Kidney glomerular epithelial cell (primary cell): ENCODE results near the gene MKX.

Experiments used
- DNase-seq: peaks from one replicate; lab custom pipeline; 2025; lab: John Stamatoyannopoulos, UW

The MKX gene

GRCh38 chr10:27742195-27743011 lies 3.2 kb downstream of the MKX start:
- peak; percentile 78 for DNase-seq

DNA sequence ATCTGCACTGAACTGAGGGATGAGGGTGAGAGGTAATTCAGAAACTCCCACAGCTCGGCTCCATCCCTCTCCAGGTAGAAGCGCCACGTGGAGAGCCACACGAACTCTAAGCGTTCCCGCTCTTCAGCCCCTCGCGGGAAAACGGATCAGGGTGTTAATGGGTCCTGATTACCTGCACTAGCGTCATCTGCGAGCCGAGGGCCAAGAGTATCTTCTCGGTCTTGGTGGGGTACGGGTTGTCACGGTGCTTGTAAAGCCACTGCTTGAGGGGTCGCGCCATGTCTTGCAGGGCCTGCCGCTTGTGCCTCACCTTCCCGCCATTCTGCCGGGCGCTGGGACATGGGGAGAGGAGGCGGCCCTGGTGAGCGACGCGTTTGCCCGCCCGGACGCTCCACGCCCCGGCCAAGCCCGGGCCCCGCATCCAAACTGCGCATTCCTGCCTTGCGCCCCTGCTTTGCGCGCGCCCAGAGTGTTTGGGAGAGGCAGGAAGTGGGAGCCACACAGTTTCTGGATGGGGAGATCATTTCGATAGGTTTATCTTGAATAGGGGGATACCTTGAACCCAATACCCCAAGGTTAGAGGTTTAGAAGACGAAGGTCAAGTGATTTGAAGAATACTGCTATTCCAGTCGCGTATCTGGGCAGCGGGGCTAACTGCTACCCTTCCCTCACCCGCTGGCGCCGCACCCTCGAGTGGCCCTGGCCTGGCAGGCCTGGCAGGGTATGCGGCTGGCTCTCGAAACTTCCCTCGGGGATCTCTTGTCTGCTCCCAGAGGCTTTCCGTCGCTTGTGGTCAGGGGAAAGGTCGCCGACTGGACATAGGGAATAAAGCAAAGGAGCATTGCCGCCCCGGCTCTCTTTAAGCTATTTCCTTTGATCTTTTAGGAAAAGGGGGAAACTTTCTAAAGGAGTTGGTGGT lies 4.2 kb downstream of the MKX start:
- no peak for DNase-seq

GRCh38 chr10:27736396-27736795 lies 9.2 kb downstream of the MKX start:
- DNase-seq: no peak

DNA sequence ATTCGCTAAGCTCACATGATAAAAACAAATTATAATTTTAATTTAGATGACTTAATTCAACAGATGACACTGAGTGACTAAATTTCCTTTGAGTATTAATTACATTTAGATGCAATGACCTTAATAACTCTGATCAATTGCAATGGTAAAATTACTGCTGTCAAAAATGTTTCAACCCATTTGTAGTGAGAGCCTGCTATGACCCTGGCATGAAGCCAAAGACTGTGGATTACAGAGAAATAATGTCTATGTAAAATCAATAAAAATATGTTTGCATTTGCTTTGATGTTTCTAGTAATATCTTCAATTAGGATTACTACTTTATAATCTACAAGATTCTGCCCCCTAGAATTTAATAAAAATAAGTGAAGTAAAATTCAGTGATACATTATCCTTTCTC lies 15.6 kb downstream of the MKX start:
- no peak for DNase-seq

- DNase-seq: no peak
These were observed 17.3 kb downstream of the MKX start for GRCh38 chr10:27728338-27728737.

DNA sequence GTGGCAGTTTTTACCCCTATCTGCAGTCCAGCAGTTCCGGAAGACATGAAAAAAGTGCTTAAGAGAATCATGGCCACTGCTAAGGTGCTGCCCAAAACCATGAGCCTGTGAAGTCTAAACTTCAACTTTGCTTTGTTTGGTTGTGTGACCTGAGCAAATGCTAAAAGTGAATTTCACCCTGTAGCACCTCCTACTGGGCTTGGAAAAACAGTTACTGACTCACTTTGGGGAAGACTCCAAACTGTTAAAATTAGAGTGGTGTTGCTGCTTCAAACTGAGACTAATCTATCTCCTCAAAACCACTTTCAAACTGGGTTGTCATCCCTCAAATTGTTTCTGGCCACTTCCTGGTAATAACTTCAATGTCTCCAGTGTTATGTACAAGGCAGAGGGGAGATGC lies 21.3 kb downstream of the MKX start:
- no peak for DNase-seq

DNA sequence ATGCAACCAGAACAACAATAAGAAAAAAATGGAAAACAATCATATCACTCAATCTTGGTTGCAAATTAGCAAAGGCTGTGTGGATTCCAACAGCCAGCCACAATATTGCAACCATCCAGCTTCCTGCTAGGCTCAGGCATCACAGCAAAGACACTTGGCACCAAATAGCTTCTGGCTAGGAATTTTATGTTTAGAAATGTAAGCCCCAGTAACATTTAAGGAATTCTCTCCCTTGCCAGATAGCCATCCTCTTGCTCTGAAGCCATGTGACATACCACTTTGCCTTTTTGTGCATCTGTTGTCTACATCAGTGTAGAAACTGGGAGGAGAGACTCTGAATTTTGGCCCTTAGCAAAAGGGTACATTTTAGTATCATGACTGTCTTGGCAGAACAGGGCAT lies 22.2 kb downstream of the MKX start:
- no peak for DNase-seq

- no peak for DNase-seq
These were observed 25.1 kb downstream of the MKX start for GRCh38 chr10:27720529-27720928.

- no peak for DNase-seq
These were observed 26.6 kb downstream of the MKX start for GRCh38 chr10:27719052-27719451.

- no peak for DNase-seq
These were observed 27.8 kb downstream of the MKX start for GRCh38 chr10:27717861-27718260.

- no peak for DNase-seq
These were observed 28.4 kb downstream of the MKX start for GRCh38 chr10:27717224-27717623.

DNA sequence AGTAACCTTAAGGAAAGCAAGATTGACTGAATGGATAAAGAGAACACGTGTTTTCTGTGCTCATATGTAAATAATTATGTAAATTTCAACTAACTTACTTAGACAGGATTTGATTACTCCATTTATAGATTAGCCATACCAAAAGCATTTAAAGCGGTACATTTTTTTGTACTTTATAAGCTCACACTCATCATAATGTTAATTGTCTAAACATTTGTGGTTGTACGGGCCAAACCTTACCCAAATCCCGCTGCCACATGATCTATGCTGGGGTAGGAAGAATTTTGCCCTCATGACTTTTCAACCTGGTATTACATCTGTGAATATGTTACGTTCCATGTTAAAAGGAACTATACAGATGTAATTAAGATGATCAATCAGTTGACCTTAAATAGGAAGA lies 29.1 kb downstream of the MKX start:
- no peak for DNase-seq

DNA sequence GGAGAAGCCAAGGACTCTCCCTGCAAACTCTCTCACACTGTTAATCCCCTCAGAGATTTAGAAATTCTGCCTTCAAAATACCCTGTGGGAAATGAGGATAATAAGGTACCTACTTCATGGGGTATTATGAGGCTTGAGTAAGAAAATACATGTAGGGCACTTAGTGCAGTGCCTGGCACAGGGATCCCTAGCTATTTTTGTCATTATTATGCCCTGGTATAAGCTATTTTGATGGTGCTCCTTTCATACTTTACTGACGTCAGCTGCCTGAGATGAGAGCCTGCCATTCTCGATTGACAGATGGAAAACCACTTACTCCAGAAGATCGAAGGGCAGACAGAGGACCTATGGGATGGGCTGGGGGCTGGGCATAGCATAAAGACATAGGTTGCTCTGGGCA lies 30.1 kb downstream of the MKX start:
- DNase-seq: no peak

DNA sequence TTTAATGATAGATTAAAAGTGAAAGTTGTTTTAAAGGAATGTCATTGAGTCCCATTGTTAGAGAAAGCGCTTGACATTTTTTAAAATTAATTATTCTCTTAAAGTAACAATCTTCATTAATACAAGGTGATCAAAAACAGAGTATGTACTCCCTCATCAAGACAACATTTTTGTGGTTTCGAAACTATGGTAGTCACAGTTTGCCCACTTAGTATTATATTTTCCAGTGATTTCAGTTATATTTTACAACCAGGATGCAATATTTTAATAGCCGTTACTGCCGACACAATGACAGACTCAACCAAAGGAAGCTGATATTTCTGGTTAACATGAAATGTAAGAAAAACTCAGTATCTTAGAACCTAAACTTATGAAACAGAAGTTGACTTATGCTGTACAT lies 31.3 kb downstream of the MKX start:
- DNase-seq: no peak

DNA sequence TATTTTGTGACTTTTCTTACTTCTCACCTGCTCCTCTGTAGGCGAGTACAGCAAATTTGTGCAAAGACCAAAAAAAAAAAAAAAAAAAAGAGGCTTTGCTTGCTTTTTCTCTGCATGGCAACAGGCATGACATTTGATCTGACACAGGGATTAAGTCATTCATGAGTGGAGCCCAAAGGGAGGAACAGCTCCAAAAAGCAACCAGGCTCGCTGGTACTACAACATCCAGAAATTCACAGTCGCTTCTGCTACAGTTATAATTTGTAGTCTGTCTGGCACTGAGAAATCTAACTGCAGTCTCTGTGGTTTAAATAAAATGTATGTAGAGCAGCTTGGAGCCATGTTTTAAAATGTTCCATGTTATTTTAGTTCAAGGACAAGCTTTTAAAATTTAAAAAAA lies 31.7 kb downstream of the MKX start:
- DNase-seq: no peak

DNA sequence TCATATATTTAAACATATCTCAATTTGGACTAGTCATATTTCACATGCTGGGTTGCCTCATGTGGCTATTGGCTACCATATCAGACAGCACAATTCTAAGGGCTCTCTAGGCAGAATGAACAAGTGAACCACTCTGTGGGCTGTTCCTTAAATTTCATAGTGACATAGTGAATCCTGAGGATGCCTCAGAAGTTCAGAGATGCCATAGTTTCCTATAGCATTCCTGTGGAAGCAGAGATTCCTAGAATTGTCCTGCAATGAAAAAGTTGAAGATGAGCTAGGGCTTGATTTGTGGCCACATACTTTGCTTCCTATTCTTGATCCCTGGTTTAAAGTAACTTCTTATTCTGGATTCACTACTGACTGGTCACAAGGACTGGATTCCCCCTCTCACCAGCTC lies 35.6 kb downstream of the MKX start:
- no peak for DNase-seq

DNA sequence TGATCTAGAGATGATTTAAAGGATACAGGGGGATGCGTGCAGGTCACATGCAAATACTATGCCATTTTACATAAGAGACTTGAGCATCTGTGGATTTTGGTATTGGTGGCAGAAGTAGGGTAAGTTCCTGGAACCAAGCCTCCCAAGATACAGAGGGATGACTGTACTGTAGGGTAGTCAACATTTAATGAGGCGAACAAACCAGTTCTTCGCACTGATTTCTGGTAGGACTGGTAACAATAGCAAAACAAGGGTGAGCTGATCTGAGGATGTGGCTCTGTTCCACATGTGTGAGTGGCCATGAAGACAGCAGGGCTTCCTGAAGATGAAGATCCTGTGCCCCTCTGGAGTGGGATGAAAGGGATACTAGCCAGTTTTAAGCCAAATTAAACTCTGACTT lies 36.3 kb downstream of the MKX start:
- DNase-seq: no peak

- DNase-seq: no peak
These were observed 43.6 kb downstream of the MKX start for GRCh38 chr10:27701938-27702537.

DNA sequence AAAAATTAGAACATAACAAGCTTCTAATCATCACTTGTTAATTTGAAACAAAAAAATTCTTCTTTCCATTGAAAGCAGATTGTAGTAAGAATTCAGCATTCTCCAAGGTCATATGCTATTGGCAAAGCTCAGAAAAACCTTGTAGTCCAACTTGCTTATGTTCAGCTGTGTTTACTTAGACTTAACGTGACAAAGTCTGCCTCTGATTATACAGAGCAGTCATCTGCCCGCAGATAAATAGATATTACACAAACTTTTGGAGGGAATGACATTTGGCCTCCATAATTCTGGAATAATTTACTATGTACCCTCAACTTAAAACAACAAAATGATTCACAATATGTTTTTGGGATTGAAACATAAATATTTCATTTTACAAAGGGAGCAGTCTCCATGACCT lies 45.8 kb downstream of the MKX start:
- no peak for DNase-seq

DNA sequence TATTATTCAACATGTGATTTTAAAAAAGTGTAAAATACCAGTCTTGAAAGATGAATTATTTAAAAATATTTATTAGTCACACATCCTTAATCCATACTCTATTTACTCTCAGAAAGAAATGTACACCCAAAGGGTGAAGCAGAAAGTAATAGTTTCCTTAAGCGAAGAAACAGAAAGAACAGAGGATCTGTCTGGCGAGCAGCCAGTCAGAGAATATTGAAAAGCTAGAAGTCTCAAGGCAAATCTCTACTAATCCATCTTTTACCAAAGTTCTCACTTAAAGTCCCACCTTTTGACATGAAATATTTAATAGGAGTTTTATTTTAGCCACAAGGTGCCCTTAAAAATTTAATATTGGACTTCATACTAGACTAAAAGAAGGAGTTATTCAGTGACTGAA lies 46.7 kb downstream of the MKX start:
- no peak for DNase-seq

DNA sequence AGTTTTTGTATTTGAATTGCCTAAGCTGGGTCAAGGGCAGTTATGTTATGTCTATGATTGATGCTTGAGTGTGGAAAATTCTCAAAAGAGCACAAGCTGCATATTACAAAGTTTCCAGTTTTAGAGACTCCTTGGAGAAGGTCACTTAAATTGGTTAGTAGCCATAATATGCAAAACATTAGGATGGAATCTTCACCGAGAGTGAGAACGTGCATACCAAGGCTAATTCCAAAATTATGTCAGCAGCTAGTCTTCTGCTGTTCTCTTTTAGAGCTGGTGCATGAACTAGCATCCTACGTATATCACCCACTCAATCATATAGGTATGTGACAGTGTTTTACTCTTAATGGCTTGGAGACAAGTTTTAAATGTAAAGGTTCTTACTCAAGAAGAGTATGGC lies 49.2 kb downstream of the MKX start:
- DNase-seq: no peak

- peak; percentile 4 for DNase-seq
These were observed 49.9 kb downstream of the MKX start for GRCh38 chr10:27695706-27696105.

DNA sequence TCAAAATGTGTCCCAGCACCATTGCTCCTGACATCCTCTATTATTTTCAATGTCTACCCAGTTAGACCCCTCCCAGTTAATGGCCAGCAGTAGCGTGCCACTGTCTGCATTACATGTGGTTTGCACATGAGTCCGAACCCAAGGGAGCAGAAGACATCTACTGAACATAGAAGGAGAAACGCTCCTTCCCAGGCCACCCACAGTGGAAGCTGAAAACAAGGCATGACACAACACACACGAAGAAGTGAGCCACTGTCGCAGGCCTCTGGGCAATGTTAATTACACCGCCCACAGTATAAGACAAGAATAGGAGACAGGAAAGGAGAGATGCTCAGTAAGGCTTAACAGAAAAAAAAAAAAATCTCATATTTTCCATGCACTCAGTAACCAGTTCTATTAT lies 50.5 kb downstream of the MKX start:
- DNase-seq: no peak
